ENCODE results near the gene PPP1R37. TPM values are rescaled to one million over a fixed set of nuclear protein-coding genes. Genes with fewer than 3 reads are reported as not detected.

Gene PPP1R37
- total and polyA plus RNA-seq, 2 of the 8 experiments (the other 6 are each of a cell fraction or from before 2014, with no cell fraction given), result 14.6 to 25.7 TPM

DNA sequence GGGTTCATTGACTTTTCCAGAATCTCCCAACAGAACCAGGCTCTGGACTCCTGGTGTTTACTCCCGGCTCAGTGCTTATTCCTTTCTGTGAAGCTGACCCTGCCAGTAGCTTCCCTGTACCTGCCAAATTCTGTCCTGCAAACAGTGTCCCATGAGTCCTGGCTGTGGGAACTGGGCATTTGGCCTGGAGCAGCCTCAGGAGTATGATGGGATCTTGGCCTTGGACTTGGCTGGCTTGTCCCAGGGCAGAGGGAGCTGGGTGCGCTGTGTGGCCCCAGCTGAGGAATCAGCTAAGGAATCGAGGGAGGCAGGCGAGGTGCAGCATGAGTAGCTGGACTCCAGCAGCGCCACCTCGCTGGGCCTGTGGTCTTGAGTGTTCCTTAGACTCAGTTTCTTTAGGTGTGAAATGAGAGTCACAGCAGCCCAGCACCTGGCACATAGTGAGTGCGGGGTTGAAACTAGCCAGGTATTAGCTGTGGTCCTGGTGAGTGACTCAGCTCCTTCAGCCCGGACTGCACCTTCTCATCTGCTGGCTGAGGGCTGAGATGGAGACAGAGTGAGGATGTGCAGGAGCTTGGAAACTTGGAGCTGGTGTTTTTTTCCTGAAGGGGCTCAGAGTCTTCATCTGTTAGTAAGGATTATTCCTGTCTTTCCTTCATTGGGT, 43.8 kb upstream of the PPP1R37 start (continued):
- TF ChIP-seq RBBP5 (IDR thresholded peaks at IDR 0.05; ENCODE audit: borderline replicate concordance, low read depth, low read length), result no peak
